ENCODE results near the gene LILRA1.

GRCh38 chr19:54600212-54600611, 6.8 kb downstream of the LILRA1 start:
- TF ChIP-seq, protein P1, sequence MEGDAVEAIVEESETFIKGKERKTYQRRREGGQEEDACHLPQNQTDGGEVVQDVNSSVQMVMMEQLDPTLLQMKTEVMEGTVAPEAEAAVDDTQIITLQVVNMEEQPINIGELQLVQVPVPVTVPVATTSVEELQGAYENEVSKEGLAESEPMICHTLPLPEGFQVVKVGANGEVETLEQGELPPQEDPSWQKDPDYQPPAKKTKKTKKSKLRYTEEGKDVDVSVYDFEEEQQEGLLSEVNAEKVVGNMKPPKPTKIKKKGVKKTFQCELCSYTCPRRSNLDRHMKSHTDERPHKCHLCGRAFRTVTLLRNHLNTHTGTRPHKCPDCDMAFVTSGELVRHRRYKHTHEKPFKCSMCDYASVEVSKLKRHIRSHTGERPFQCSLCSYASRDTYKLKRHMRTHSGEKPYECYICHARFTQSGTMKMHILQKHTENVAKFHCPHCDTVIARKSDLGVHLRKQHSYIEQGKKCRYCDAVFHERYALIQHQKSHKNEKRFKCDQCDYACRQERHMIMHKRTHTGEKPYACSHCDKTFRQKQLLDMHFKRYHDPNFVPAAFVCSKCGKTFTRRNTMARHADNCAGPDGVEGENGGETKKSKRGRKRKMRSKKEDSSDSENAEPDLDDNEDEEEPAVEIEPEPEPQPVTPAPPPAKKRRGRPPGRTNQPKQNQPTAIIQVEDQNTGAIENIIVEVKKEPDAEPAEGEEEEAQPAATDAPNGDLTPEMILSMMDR (IDR thresholded peaks at IDR 0.05): no peak
- TF ChIP-seq POLR2A (IDR thresholded peaks at IDR 0.05): no peak
- TF ChIP-seq POLR2AphosphoS5 (IDR thresholded peaks at IDR 0.05): no peak

All from suprapubic skin (tissue), 4 donors.